H1 (cell line): ENCODE results near the gene OR10C1. TPM values are rescaled to one million over a fixed set of nuclear protein-coding genes. Genes with fewer than 3 reads are reported as not detected.

Experiments used
- CHD7 ChIP-seq: fragments of 300-600 bp; sonication (generic); IDR thresholded peaks from 2 replicates; pipeline ENCODE4 v1.7.1; 2012; ENCODE audit warnings: low read length, moderate library complexity, mild to moderate bottlenecking, inconsistent platforms; ENCODE audit not compliant: insufficient replicate concordance
- KDM1A ChIP-seq: fragments of 200-600, 300-600 bp; sonication (generic); IDR thresholded peaks from 2 replicates; pipeline ENCODE4 v1.7.1; 2016; ENCODE audit warnings: mild to moderate bottlenecking, low read length, borderline replicate concordance
- POLR2A ChIP-seq, 2 experiments: IDR thresholded peaks; 1 replicate in 1 of 2; 2 replicates in 1 of 2; pipeline ENCODE4 v1.6.1; 2011; ENCODE audit warnings: low read depth in 2 of 2, low read length in 2 of 2, mild to moderate bottlenecking in 2 of 2; ENCODE audit errors: control extremely low read depth in 1 of 2
- RAD21 ChIP-seq, 2 experiments: IDR thresholded peaks in 1 of 2; conservative IDR thresholded peaks in 1 of 2; 2 replicates each; pipeline ENCODE4 v1.6.1; 2011; ENCODE audit warnings: low read depth in 2 of 2, low read length in 2 of 2, improper control_type of control experiment in 1 of 2, inconsistent platforms in 1 of 2, mild to moderate bottlenecking in 1 of 2, moderate library complexity in 1 of 2
- TEAD4 ChIP-seq: IDR thresholded peaks from 2 replicates; pipeline ENCODE4 v1.6.1; 2012; ENCODE audit warnings: low read depth, low read length, inconsistent platforms, mixed read lengths
- USF2 ChIP-seq: IDR thresholded peaks from 2 replicates; pipeline ENCODE4 v1.6.1; 2011; ENCODE audit warnings: low read length, improper control_type of control experiment
- polyA plus RNA-seq, 7 experiments: library from polyadenylated mRNA; depleted of rRNA in 3 of 7; stranded (reverse) in 5 of 7; unstranded in 2 of 7; fragments of >200 nt in 5 of 7; fragments of 200-250 nt in 2 of 7; gene quantifications; 1 replicate in 5 of 7; 2 replicates in 1 of 7; 4 replicates in 1 of 7; pipeline versions ENCODE4 v1.2.1 to v1.2.3, GENCODE V29; 2011 to 2013; ENCODE audit warnings: missing spikeins in 2 of 7, mixed read lengths in 2 of 7
- total RNA-seq: library from RNA; stranded (reverse); fragmentation: NEBNext Ultra II Directional; extraction: Animal tissue kit (Norgen Biotek cat#: 25700); gene quantifications from 2 replicates; pipeline ENCODE4 v1.2.1, GENCODE V29; 2021

Gene OR10C1
- total and polyA plus RNA-seq, 2 of the 8 experiments (the other 6 are each of a cell fraction or from before 2014, with no cell fraction given): not detected

GRCh38 chr6:29426654-29427053 lies 12.5 kb upstream of the OR10C1 start (continued):
- no peak for TF ChIP-seq CHD7
- TF ChIP-seq RAD21 (IDR thresholded peaks at IDR 0.05 in 1 of 2, conservative IDR thresholded peaks at IDR 0.05 in 1 of 2; ENCODE audit: low read depth in 2 of 2, low read length in 2 of 2): 0 out of 4 replicates have a peak, but pooled peaks of 1 of the 2 experiments have one; percentile 8
- no peak for TF ChIP-seq KDM1A
- no peak for TF ChIP-seq USF2
- TF ChIP-seq POLR2A (IDR thresholded peaks at IDR 0.05; ENCODE audit: control extremely low read depth in 1 of 2, low read depth in 2 of 2, low read length in 2 of 2): no peak
- TF ChIP-seq TEAD4: no peak
